IMR-90 (cell line): ENCODE data around the gene TUBGCP3. TPM values are rescaled to one million over a fixed set of nuclear protein-coding genes. Genes with fewer than 3 reads are reported as not detected.

Experiments used
- ATAC-seq: fragments of 200-7000 bp; cut with Tn5 transposase; 2 replicates; pipeline ENCODE4 v1.9.1; 2020; ENCODE audit warnings: low read depth, mild to moderate bottlenecking, moderate library complexity
- BruUV-seq: library from RNA; stranded (reverse); fragments of 400-500 nt; replicated peaks from 2 replicates; lab custom pipeline; 2021; lab: Mats Ljungman, UMichigan
- CTCF ChIA-PET: fragments of 300-600 bp; formaldehyde crosslinking; extraction: SDS; loops from one replicate; lab custom pipeline; 2021; ENCODE audit warnings: antibody characterized with exemption; lab: Yijun Ruan, JAX
- POLR2A ChIA-PET: fragments of 300-600 bp; sonication (Branson Sonifier 250); formaldehyde crosslinking; loops from one replicate; lab custom pipeline; 2022; ENCODE audit warnings: antibody characterized with exemption; ENCODE audit not compliant: unreplicated experiment; lab: Charles Lee
- DNase-seq: peaks from one replicate; pipeline ENCODE4 v3.0.0; 2013
- H2AFZ ChIP-seq: replicated peaks from 2 replicates; pipeline ENCODE3; 2013; ENCODE audit warnings: low read length, mild to moderate bottlenecking; ENCODE audit not compliant: poor library complexity
- H2AK5ac ChIP-seq: 2 replicates; pipeline ENCODE4 v1.6.1; 2013; ENCODE audit warnings: low read depth, low read length, inconsistent platforms
- H2AK9ac ChIP-seq: replicated peaks from 2 replicates; pipeline ENCODE3; 2013; ENCODE audit warnings: mild to moderate bottlenecking, low read depth, low read length, moderate library complexity; ENCODE audit not compliant: poor library complexity
- H2BK120ac ChIP-seq: 2 replicates; pipeline ENCODE4 v1.6.1; 2013; ENCODE audit warnings: low read depth, low read length, inconsistent platforms
- H2BK15ac ChIP-seq: 3 replicates; pipeline ENCODE4 v1.6.1; 2013; ENCODE audit warnings: low read depth, low read length, inconsistent platforms
- H2BK20ac ChIP-seq: 2 replicates; pipeline ENCODE4 v1.6.1; 2013; ENCODE audit warnings: low read depth, mild to moderate bottlenecking, inconsistent platforms, low read length, moderate library complexity
- H2BK5ac ChIP-seq: 2 replicates; pipeline ENCODE4 v1.6.1; 2013; ENCODE audit warnings: mild to moderate bottlenecking, low read depth, low read length, inconsistent platforms; ENCODE audit not compliant: poor library complexity, severe bottlenecking
- H3K14ac ChIP-seq: replicated peaks from 2 replicates; pipeline ENCODE4 v1.6.1; 2013; ENCODE audit warnings: low read depth, low read length, inconsistent platforms
- H3K18ac ChIP-seq: 2 replicates; pipeline ENCODE4 v1.6.1; 2013; ENCODE audit warnings: low read depth, low read length, control low read depth
- H3K23ac ChIP-seq: 2 replicates; pipeline ENCODE4 v1.6.1; 2013; ENCODE audit warnings: low read depth, low read length, inconsistent platforms
- H3K27ac ChIP-seq: 2 replicates; pipeline ENCODE4 v1.5.1; 2013; ENCODE audit warnings: mild to moderate bottlenecking, control low read depth, low read length; ENCODE audit not compliant: insufficient read depth
- H3K27me3 ChIP-seq: 2 replicates; pipeline ENCODE4 v1.6.1; 2013; ENCODE audit warnings: low read length; ENCODE audit not compliant: control insufficient read depth, insufficient read depth
- H3K36me3 ChIP-seq: 2 replicates; pipeline ENCODE4 v1.6.1; 2013; ENCODE audit warnings: low read length, mixed read lengths; ENCODE audit not compliant: control insufficient read depth, insufficient read depth
- H3K4ac ChIP-seq: 2 replicates; pipeline ENCODE4 v1.6.1; 2013; ENCODE audit warnings: low read depth, low read length, inconsistent platforms
- H3K4me1 ChIP-seq: 2 replicates; pipeline ENCODE4 v1.6.1; 2013; ENCODE audit warnings: low read length, mixed read lengths; ENCODE audit not compliant: control insufficient read depth, insufficient read depth
- H3K4me2 ChIP-seq: 2 replicates; pipeline ENCODE4 v1.6.1; 2013; ENCODE audit warnings: low read depth, mild to moderate bottlenecking, control low read depth, low read length, moderate library complexity
- H3K4me3 ChIP-seq: 2 replicates; pipeline ENCODE4 v1.5.1; 2013; ENCODE audit warnings: low read depth, mild to moderate bottlenecking, control low read depth, low read length, moderate library complexity; ENCODE audit not compliant: insufficient read depth
- H3K56ac ChIP-seq: 2 replicates; pipeline ENCODE4 v1.6.1; 2013; ENCODE audit warnings: low read length, inconsistent platforms; ENCODE audit not compliant: insufficient read depth; ENCODE audit errors: extremely low read depth
- H3K79me1 ChIP-seq, 2 experiments: 2 replicates each; pipeline ENCODE4 v1.6.1; 2013; ENCODE audit warnings: low read length in 2 of 2, inconsistent platforms in 1 of 2, low read depth in 1 of 2
- H3K9ac ChIP-seq: 2 replicates; pipeline ENCODE4 v1.6.1; 2013; ENCODE audit warnings: low read depth, low read length, control low read depth
- H3K9me1 ChIP-seq: 2 replicates; pipeline ENCODE4 v1.6.1; 2013; ENCODE audit warnings: low read length, inconsistent platforms; ENCODE audit not compliant: insufficient read depth
- H3K9me3 ChIP-seq: 2 replicates; pipeline ENCODE4 v1.6.1; 2013; ENCODE audit warnings: low read length; ENCODE audit not compliant: control insufficient read depth, insufficient read depth
- H4K20me1 ChIP-seq: 2 replicates; pipeline ENCODE4 v1.6.1; 2013; ENCODE audit warnings: low read length, inconsistent platforms; ENCODE audit not compliant: insufficient read depth
- H4K5ac ChIP-seq: 2 replicates; pipeline ENCODE4 v1.6.1; 2013; ENCODE audit warnings: mild to moderate bottlenecking, low read depth, low read length, control low read depth
- H4K8ac ChIP-seq, 2 experiments: 2 replicates each; pipeline ENCODE4 v1.6.1; 2013; ENCODE audit warnings: low read depth in 2 of 2, low read length in 2 of 2, control low read depth in 1 of 2, inconsistent platforms in 1 of 2
- H4K91ac ChIP-seq: 2 replicates; pipeline ENCODE4 v1.6.1; 2013; ENCODE audit warnings: low read depth, low read length, inconsistent platforms; ENCODE audit not compliant: insufficient read depth
- CEBPB ChIP-seq: IDR thresholded peaks from 2 replicates; pipeline ENCODE4 v1.6.1; 2012; ENCODE audit warnings: low read depth, low read length, improper control_type of control experiment
- MAFK ChIP-seq: IDR thresholded peaks from 2 replicates; pipeline ENCODE4 v1.6.1; 2012; ENCODE audit warnings: low read depth, low read length, improper control_type of control experiment
- MAZ ChIP-seq: IDR thresholded peaks from 2 replicates; pipeline ENCODE4 v1.6.1; 2012; ENCODE audit warnings: low read depth, mild to moderate bottlenecking, low read length, improper control_type of control experiment, moderate library complexity, borderline replicate concordance
- MXI1 ChIP-seq: IDR thresholded peaks from 2 replicates; pipeline ENCODE4 v1.6.1; 2012; ENCODE audit warnings: low read depth, mild to moderate bottlenecking, low read length, moderate library complexity, borderline replicate concordance
- NFE2L2 ChIP-seq: fragments of 150-350 bp; IDR thresholded peaks from 2 replicates; pipeline ENCODE4 v1.6.1; 2016; ENCODE audit warnings: low read depth, mild to moderate bottlenecking, low read length
- POLR2A ChIP-seq: IDR thresholded peaks from 2 replicates; pipeline ENCODE4 v1.6.1; 2012; ENCODE audit warnings: mild to moderate bottlenecking, low read depth, low read length
- RAD21 ChIP-seq: IDR thresholded peaks from 2 replicates; pipeline ENCODE4 v1.6.1; 2012; ENCODE audit warnings: low read length, improper control_type of control experiment
- RCOR1 ChIP-seq: IDR thresholded peaks from 2 replicates; pipeline ENCODE4 v1.6.1; 2012; ENCODE audit warnings: mild to moderate bottlenecking, low read length, improper control_type of control experiment; ENCODE audit not compliant: insufficient replicate concordance
- RFX5 ChIP-seq: IDR thresholded peaks from 2 replicates; pipeline ENCODE4 v1.8.0; 2012; ENCODE audit warnings: low read depth, mild to moderate bottlenecking, low read length, moderate library complexity
- SMC3 ChIP-seq: fragments of 150-350 bp; IDR thresholded peaks from 2 replicates; pipeline ENCODE4 v1.6.1; 2016; ENCODE audit warnings: low read depth, mild to moderate bottlenecking, antibody characterized with exemption, low read length, moderate library complexity
- WGBS, 2 experiments: methylation state at CpG; one replicate each; pipeline versions ENCODE4 v1.1.5 to v1.1.7; 2013; ENCODE audit warnings: missing lambda C conversion rate in 2 of 2; ENCODE audit not compliant: insufficient read length in 1 of 2; ENCODE audit errors: extremely low coverage in 2 of 2; 5-methylcytosine and 5-hydroxymethylcytosine counted together
- dilution Hi-C: fragments of 300-500 bp; cut with HindIII; formaldehyde crosslinking; loops from one replicate; pipeline ENCODE4 v1.14.3; 2018; ENCODE audit warnings: low sequenced_read_pairs; ENCODE audit not compliant: unreplicated experiment
- in situ Hi-C: fragments of 300-500 bp; cut with MboI; formaldehyde crosslinking; loops from 3 replicates; pipeline ENCODE4 v1.14.3; 2019; ENCODE audit warnings: low sequenced_read_pairs, inconsistent platforms, mixed read lengths
- intact Hi-C: fragments of 100-400 bp; cut with micrococcal nuclease; formaldehyde crosslinking; loops from 2 replicates; pipeline ENCODE4 v1.10.0; 2022
- polyA plus RNA-seq, 3 experiments: library from polyadenylated mRNA; depleted of rRNA; stranded (reverse); fragments of >200 nt; gene quantifications; 2 replicates each; pipeline ENCODE4 v1.2.3, GENCODE V29; 2012; ENCODE audit warnings: low replicate concordance in 1 of 3
- total RNA-seq: library from RNA; depleted of rRNA; stranded (reverse); fragments of >200 nt; gene quantifications from 2 replicates; pipeline ENCODE4 v1.2.3, GENCODE V29; 2012
- TF ChIP-seq, protein P1 (sequence below): fragments of 150-350 bp; IDR thresholded peaks from 2 replicates; pipeline ENCODE4 v1.6.1; 2016; ENCODE audit warnings: low read depth, mild to moderate bottlenecking, low read length, moderate library complexity, borderline replicate concordance
- TF ChIP-seq, protein P2 (sequence below): fragments of 150-350 bp; IDR thresholded peaks from 2 replicates; pipeline ENCODE4 v1.6.1; 2017; ENCODE audit warnings: mild to moderate bottlenecking, antibody characterized with exemption, low read length, low read depth
- TF ChIP-seq, protein P3 (sequence below): conservative IDR thresholded peaks from 2 replicates; pipeline ENCODE4 v1.5.1; 2012; ENCODE audit warnings: mild to moderate bottlenecking, low read depth, low read length, improper control_type of control experiment

Gene TUBGCP3
- total and polyA plus RNA-seq, 2 of the 4 experiments (the other 2 are of a cell fraction): 16.0 to 17.8 TPM

DNA sequence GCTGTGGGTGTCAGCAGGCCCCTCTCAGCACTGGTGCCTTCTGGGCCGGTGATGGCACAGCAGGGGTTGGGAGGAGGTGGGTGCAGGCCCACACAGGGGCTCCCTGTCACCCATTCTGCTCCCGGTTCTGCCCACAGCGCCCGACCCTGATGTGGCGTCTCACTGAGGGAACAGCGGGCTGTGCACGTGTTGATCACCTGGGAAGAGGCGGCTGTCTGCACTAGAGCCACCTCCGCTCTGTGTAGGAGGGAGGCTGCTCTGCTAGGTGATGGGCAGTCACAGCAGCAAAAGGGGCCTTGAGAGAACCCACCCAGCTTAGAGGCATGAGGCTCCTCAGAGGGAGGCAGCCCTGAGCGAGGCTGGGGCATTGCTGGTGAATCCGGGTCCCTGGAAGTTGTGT is 39.2 kb upstream of the TUBGCP3 start:
- 90% methylated on average over 8 of the region's 11 CpGs; no CpG with 5 or more reads in 1 of the 2 experiments for WGBS, 2 experiments
- intact Hi-C loops (no loop called here), dilution Hi-C loops (no loop called here), in situ Hi-C loops (no loop called here)
- Histone ChIP-seq H3K4me2 (no peak overlapping the region), H2BK5ac (no peak overlapping the region), H3K56ac (no peak overlapping the region), H3K9ac (no peak overlapping the region), H2AK9ac (no peak overlapping the region), H3K4ac (no peak overlapping the region), H3K18ac (no peak overlapping the region), H3K4me3 (no peak overlapping the region), H2AK5ac (no peak overlapping the region), H3K27ac (no peak overlapping the region), H3K79me1 (no peaks in the 10 kb centered on the region), H2BK15ac (no peak overlapping the region), H3K14ac (no peak overlapping the region), H3K4me1 (no peaks in the 10 kb centered on the region), H3K9me3 (no peaks in the 10 kb centered on the region), H3K27me3 (peaks cover 45% of the 10 kb centered on the region), H3K23ac (no peak overlapping the region), H3K9me1 (no peaks in the 10 kb centered on the region), H3K36me3 (no peaks in the 10 kb centered on the region), H4K5ac (no peak overlapping the region), H4K8ac (no peak overlapping the region), H4K20me1 (no peaks in the 10 kb centered on the region), H2AFZ (no peak overlapping the region), H2BK120ac (no peak overlapping the region), H4K91ac (no peak overlapping the region), H2BK20ac (no peak overlapping the region)
- CTCF ChIA-PET: no interaction called here
- DNase-seq (no peak), ATAC-seq (no peak)
- POLR2A ChIA-PET: no interaction called here
- TF ChIP-seq, protein P1, sequence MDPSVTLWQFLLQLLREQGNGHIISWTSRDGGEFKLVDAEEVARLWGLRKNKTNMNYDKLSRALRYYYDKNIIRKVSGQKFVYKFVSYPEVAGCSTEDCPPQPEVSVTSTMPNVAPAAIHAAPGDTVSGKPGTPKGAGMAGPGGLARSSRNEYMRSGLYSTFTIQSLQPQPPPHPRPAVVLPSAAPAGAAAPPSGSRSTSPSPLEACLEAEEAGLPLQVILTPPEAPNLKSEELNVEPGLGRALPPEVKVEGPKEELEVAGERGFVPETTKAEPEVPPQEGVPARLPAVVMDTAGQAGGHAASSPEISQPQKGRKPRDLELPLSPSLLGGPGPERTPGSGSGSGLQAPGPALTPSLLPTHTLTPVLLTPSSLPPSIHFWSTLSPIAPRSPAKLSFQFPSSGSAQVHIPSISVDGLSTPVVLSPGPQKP: no peak
- TF ChIP-seq MXI1 (no peak), RAD21 (no peak), CEBPB (no peak), SMC3 (no peak), MAZ (no peak), RFX5 (no peak), NFE2L2 (no peak), MAFK (no peak), POLR2A (no peak), RCOR1 (no peak)
- TF ChIP-seq, protein P2, sequence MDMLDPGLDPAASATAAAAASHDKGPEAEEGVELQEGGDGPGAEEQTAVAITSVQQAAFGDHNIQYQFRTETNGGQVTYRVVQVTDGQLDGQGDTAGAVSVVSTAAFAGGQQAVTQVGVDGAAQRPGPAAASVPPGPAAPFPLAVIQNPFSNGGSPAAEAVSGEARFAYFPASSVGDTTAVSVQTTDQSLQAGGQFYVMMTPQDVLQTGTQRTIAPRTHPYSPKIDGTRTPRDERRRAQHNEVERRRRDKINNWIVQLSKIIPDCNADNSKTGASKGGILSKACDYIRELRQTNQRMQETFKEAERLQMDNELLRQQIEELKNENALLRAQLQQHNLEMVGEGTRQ: no peak
- TF ChIP-seq, protein P3, sequence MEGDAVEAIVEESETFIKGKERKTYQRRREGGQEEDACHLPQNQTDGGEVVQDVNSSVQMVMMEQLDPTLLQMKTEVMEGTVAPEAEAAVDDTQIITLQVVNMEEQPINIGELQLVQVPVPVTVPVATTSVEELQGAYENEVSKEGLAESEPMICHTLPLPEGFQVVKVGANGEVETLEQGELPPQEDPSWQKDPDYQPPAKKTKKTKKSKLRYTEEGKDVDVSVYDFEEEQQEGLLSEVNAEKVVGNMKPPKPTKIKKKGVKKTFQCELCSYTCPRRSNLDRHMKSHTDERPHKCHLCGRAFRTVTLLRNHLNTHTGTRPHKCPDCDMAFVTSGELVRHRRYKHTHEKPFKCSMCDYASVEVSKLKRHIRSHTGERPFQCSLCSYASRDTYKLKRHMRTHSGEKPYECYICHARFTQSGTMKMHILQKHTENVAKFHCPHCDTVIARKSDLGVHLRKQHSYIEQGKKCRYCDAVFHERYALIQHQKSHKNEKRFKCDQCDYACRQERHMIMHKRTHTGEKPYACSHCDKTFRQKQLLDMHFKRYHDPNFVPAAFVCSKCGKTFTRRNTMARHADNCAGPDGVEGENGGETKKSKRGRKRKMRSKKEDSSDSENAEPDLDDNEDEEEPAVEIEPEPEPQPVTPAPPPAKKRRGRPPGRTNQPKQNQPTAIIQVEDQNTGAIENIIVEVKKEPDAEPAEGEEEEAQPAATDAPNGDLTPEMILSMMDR: no peak
- no TSS peak for BruUV-seq
